ENCODE results near the gene PPP1R15B. TPM values are rescaled to one million over a fixed set of nuclear protein-coding genes. Genes with fewer than 3 reads are reported as not detected.
A peak's percentile ranks its signal among the peaks of the same experiment; 100 is the strongest.

PPP1R15B gene
- total RNA-seq, 1 donor from 2014 or later: 39.2 TPM

DNA sequence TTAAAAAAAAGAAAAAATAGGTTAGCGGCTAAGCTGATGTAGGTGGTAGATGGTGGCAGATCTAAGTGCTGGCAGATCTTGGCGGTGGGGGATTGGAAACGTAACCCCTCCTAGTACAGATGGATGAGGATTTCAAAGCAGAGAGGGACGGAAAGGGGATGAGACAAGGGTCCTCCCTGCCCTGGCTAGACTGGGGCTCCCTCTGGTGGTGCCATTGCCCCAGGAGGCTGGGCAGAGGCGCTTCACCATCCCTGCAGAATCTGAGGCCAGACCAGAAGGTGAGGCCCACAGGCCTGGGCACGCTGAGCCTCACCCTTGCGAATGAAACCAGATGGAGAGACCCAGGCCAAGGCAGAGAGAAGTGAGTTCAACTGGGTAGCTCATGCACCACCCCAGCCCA lies 44.9 kb downstream of the PPP1R15B start:
- no peak for DNase-seq

DNA sequence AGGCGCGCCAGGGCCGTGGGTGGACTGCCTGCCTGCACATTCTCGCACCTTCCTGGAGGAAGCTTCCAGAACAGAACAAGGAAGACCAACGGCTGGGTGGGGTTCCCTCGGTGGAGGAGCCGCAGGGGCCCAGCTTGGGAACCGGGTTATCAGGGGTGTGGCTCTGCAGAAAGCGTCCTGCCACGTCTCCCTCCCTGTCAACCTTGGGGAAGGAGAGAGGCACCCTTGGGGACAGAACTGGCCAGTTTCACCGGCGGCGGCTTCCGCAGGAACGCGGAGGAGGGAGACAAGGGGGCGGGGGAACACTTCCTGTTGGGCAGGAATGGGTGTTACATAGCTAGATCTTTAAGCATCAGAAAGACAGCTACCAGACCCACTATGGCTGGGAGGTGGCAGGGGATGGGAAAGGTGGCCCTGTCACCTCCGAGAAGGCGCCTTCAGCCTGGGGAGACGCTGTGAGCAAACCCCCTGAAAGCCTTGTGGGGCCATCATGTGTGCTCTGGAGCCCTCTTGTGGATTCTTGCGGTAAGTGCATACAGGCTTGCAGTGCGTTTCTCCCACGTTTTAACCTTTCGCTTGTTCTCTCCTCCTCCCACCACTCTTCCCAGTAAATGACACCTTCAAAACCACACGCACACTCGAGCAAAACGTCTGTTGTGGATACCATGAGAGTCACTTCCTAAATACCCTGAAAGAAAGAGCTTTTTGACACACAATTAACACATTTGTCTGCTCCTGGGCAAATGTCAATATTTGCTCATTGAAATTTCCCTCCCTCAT lies 48.1 kb downstream of the PPP1R15B start:
- DNase-seq: peak; percentile 81

DNA sequence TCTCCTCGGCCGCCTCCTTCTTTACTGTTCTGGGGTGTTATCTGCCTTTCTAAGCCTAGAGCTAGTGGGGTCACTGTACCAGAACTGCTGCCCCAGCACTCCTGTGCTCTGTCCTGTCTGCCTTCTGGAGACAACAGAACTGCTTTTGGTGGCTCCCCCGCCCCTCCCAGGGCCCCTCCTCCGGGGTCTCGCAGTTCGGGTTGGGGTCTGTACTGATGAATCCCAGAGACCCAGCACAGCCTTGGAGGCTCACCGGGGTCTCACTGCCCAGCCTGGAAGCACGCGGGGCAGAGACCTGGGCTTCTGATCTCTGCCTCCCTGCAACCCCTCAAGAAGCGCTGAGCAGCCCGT lies 48.7 kb downstream of the PPP1R15B start:
- no peak for DNase-seq

DNA sequence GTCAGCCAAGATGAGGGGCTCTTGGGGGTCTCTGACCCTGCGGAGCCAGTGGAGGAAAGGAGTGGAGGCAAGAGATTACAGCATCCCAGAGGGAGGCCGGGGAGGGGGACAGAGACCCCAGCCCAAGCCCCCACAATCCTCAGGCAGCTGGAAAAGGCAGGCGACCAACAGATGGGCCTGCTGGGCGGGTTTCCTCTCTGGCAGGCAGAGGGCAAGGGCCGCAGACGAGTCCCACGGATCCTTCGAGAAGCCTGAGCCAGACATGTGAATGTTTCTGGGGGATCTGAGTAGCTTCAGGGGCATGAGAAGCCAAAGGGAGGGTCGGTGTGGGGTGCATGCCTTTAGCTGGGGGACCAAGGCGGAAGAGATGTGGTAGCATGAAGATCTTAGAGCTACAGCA lies 49.8 kb downstream of the PPP1R15B start:
- DNase-seq: no peak

DNA sequence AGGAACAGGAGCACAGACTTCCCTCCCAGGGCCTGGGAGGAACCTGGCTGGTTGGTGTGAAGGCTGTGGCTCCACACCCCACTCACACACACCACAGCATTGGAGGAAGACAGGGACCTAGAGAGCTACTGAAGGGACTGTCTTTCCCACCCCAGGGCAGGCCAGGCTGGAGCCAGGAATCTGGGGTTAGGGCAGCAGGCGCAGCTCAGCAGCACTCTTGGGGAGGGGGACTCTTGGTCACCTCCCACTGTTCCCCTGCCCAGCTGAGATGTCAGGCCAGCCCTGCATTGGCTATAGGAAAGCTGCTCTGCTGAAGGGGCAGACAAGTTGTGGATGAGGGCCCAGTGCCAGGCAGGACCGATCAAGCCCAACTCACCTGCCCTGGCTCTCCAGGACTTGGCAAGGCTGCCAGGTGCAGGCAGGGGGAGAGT lies 50.3 kb downstream of the PPP1R15B start:
- DNase-seq: no peak

DNA sequence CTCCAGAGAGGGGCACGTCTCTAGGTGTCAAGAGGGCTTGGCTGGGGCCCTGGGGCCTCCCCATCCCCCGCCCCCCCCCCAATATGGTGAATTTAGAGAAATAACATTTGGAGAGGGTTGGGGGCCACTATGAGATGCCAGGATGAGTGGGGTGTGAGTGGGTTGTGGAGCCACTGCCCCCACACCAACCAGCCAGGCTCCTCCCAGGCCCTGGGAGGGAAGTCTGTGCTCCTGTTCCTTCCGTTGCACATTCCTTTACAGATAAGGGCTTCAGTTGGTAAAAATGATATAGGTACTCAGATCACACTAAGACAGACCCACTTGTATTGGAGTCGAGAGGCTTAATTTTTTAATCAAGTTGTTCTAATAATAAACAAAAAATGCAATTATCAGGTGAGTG lies 51.3 kb downstream of the PPP1R15B start:
- no peak for DNase-seq

DNA sequence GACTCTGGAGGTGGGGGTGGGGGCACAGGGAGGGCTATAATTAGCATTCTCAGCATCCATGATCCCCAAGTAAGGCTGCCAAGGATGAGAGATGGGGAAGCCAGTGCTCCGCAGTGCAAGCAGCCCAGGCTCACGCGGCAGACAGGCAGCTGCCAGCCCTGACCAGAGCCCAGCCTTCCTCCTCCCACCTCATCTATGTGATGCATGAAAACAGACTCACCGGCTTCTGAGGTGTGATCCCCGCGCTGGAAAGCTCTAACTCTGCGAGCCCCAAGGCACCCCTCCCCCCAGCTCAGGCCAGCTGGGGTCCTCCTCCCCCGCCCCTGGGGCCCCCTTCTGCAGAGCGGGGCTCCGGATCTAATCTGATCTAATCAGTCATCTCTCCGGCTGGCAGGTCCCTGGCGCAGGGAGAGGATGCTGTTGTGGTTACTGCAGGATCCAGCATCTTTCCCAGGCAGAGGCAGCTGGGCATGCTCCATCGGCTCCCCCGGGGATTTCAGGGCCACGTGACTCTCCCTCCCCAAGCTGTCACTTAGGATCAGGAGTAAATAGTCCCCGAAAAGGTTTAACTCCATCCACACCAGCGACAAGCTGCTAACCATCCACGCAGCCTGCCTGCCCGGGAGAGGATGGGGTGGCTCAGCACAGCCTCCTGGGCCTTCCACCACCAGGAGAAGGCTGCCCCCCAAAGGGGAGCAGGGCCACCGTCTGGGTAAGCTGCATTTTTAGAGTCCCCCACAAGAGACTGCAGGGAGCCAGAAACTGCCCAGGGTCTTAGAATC lies 52.0 kb downstream of the PPP1R15B start, which contains the start of gene PLEKHA6:
TSS of gene PLEKHA6 (minus strand) at position 456 of the 782 bp plus-strand sequence. CDS start 86,202 bp downstream, outside the sequence.
- no peak for DNase-seq

DNA sequence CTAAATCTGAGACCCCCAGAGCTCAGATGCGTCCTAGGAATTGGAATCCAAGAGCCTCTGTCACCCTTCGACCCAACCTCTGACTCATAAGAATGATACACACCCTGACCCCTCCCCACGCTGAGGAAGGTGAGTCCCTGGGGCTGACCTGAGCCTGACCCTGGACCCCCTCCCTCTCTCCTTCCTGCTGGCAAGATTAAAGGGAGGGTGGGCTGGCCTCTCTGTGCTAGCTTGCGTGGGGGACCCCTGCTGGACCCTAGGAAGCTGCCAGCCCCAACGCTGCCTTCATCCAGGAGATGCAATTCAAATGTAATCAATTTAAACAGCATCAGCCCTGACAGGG lies 52.5 kb downstream of the PPP1R15B start:
- DNase-seq: no peak

DNA sequence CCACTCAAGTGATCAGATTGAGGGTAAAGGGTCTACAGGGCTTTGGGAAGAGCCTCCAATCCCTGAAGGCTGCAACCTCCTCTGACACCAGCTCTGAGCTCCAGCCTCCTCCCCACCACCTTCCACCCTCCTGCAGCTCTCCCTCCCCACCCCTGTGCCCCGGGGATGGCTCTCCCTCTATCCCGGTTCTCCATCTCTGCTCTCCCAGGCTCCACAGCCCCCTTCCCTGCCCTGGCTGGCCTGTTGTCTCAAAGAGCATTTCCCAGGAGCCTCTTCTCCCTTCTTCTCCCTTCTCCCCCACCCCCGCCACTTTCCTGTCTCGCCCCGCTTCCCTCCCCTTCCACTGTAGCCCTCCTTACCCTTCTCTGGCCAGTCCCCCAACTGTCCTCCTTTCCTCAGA lies 53.0 kb downstream of the PPP1R15B start:
- no peak for DNase-seq

DNA sequence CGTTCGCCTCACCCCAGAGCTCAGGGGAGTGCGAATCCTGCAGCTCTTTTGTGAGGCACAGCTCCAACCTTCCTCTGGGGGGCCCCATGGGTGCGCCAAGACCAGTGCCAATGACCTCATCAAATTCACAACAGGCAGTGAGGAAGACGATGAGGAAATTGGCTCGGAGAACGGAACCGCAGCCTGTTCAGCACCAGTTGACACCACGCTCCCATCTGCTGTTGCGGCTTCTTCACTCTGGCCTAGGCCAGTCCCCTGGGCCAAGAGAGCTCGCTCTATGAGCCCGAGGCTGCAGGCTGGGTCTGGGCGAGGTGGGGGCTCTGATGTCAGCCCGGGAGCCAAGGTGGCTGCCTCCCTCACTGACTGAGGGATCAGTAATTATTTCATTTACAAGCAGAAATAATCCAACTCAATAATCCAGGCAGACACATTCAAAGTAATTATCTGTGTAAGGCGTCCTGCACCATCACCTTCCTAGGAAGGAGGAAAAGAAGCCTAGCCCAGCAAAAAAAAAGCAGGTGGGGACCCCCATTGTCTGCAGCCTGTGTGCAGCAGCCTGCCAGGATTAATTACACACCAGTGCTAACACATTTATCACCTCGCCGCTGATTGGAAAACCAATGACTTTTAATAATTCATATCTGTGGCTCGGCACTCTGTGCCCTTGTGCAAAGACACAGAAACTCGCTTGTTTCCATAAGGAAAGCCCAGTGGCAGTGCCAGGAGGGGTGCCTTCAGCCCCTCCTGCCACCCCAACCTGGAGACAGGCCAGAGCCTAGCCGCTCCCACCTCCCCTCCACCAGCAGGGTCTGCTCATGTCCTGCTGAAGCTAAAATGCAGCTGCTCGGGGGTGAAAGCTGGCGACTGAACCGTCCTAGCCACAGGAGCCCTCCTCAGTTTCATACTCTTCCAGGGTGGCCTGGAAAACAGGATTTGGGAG lies 53.8 kb downstream of the PPP1R15B start:
- DNase-seq: no peak

DNA sequence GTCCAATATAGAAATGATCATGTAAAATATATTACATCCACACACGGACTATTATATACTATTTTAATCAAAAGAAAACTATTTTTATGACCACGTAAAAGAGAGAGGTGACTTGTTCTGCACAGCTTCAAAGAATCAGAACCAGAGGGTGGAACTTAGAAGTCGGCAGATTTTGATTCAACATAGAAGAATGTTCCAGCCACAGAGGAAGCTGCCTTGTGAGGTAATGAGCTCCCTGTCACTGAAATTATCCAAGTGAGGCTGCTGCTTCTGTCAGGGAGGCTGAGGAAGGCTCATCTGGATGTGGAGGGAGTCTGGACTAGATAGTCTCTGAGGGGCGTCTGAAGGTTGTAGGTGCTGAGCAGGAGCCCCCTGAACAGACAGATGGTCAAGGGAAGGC lies 54.6 kb downstream of the PPP1R15B start:
- DNase-seq: no peak

DNA sequence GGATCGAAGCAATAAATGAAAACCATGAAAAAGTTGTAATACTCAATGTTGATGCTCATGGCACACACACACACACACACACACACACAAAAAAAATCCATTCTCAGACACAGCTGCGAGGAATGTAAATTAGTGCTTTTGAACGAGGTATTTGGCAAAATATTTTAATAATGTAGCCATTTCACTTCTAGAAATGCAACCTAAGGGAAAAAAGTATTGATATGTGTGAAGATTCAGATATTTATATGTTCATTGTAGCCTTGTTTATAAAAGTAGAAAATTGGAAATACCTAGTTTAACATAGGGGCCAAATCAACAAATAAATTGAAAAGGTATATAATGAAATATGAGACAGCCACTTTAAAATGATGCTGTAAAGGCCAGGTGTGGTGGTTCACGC lies 55.7 kb downstream of the PPP1R15B start:
- DNase-seq: no peak

DNA sequence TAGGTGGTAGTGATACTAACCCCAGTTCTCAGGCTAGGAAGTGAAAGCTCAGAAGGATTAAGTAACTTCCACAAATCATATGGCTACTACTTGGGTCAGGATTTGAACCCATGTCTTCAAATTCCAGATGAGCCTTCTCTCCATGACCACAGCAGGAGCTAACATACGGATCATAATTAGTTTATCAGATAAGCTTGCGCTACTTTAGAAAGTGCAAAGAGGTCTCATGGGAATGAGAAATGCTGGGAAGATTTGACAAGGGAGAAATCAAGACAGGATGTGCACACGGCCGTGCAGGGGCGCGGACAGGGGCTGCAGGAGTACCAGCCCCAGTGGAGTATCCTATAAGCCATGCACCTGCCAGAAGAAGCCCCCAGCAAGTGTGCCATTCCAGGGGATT lies 57.0 kb downstream of the PPP1R15B start:
- no peak for DNase-seq

Small RNA genes lying within 50 kb of the gene (small RNA-seq; reads per million reads assigned to genes)
- not detected for gene AL606489.2 (ENCODE audit: low replicate concordance)

Other genes with a start within 250 kb of the PPP1R15B start
- gene REN, start 245.5 kb downstream of the PPP1R15B start, total RNA-seq: 0.30 TPM
- 0.69 TPM for gene KISS1, start 215.3 kb downstream of the PPP1R15B start, total RNA-seq
- not detected for gene GOLT1A, start 197.8 kb downstream of the PPP1R15B start, total RNA-seq
- 4.1 TPM for gene PLEKHA6, start 51.9 kb downstream of the PPP1R15B start, total RNA-seq
- 29.6 TPM for gene PIK3C2B, start 83.0 kb upstream of the PPP1R15B start, total RNA-seq
- gene MDM4, start 104.6 kb upstream of the PPP1R15B start, total RNA-seq: 87.5 TPM

Measured in skin of body (tissue), 3 donors.